HUES48 (cell line): ENCODE measurements around the gene C2.
"Not testable (repeated sequence)": the region's sequence is repeated elsewhere in the genome, so short reads cannot be mapped to it uniquely, and the experiment has no call there.

ENCODE experiments used
- H3K27ac ChIP-seq: one replicate; pipeline ENCODE4 v1.7.0; 2013; ENCODE audit warnings: low read depth, low read length, inconsistent platforms
- H3K27me3 ChIP-seq: 2 replicates; pipeline ENCODE4 v1.6.1; 2013; ENCODE audit warnings: mild to moderate bottlenecking, low read length; ENCODE audit not compliant: control insufficient read depth, insufficient read depth
- H3K36me3 ChIP-seq: 2 replicates; pipeline ENCODE4 v1.6.1; 2013; ENCODE audit warnings: low read length; ENCODE audit not compliant: control insufficient read depth, insufficient read depth
- H3K4me1 ChIP-seq: 2 replicates; pipeline ENCODE4 v1.6.1; 2013; ENCODE audit warnings: mild to moderate bottlenecking, low read length; ENCODE audit not compliant: control insufficient read depth, insufficient read depth
- H3K4me3 ChIP-seq: 2 replicates; pipeline ENCODE4 v1.5.1; 2013; ENCODE audit warnings: mild to moderate bottlenecking, low read depth, low read length
- H3K9ac ChIP-seq: 2 replicates; pipeline ENCODE4 v1.6.1; 2013; ENCODE audit warnings: mild to moderate bottlenecking, low read depth, low read length, moderate library complexity
- H3K9me3 ChIP-seq: 2 replicates; pipeline ENCODE4 v1.6.1; 2013; ENCODE audit warnings: low read length; ENCODE audit not compliant: control insufficient read depth, insufficient read depth

The C2 gene

DNA sequence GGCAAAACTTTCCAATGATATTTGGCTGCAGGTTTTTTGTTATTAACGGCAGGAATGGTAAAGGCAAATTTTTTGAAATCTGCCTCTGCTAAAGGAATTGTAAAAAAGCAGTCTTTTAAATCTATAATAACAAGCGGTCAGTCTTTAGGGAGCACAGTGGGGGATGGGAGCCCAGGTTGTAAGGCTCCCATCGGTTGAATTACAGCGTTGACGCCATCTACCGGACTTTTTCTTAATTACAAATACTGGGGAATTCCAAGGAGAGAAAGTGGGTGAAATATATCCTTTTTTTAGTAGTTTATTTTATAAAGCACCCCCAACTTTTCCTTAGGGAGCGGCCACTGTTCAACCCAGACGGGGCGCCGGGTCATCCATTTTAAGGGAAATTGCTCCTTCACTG, 61.8 kb downstream of the C2 start:
- not testable (repeated sequence) for H3K9me3 ChIP-seq, H3K27me3 ChIP-seq, H3K27ac ChIP-seq, H3K9ac ChIP-seq, H3K4me3 ChIP-seq, H3K4me1 ChIP-seq, H3K36me3 ChIP-seq

DNA sequence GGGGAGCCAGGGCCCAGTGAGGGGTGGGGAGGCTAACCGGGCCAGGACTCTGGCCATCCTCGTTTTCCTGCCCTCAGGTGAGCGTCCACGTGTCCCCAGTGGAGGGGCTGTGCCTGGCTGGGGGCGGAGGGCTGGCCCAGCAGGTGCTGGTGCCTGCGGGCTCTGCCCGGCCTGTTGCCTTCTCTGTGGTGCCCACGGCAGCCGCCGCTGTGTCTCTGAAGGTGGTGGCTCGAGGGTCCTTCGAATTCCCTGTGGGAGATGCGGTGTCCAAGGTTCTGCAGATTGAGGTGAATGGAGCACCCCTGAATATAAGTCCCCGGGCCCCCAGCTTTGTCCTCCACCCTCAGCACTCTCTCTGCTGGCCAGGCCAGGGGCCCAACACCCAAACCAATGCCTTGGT, 66.9 kb downstream of the C2 start:
- not testable (repeated sequence) for H3K4me3 ChIP-seq, H3K9me3 ChIP-seq, H3K27me3 ChIP-seq, H3K9ac ChIP-seq, H3K36me3 ChIP-seq, H3K27ac ChIP-seq, H3K4me1 ChIP-seq
